H1 (cell line): ENCODE results near the gene ARRDC1. TPM values are rescaled to one million over a fixed set of nuclear protein-coding genes. Genes with fewer than 3 reads are reported as not detected.

Source experiments
- BCL11A ChIP-seq, 2 experiments: IDR thresholded peaks; one replicate each; pipeline ENCODE4 v1.6.1; 2011; ENCODE audit warnings: low read depth in 2 of 2, low read length in 2 of 2, mild to moderate bottlenecking in 2 of 2
- CBX8 ChIP-seq: fragments of 300-800, 300-1000 bp; sonication (generic); IDR thresholded peaks from 2 replicates; pipeline ENCODE4 v1.7.1; 2016; ENCODE audit warnings: low read depth, low read length, borderline replicate concordance
- CHD1 ChIP-seq: IDR thresholded peaks from 2 replicates; pipeline ENCODE4 v1.6.1; 2012; ENCODE audit warnings: low read depth, low read length, improper control_type of control experiment
- EZH2 ChIP-seq: fragments of 200-600 bp; sonication (generic); IDR thresholded peaks from 2 replicates; pipeline ENCODE4 v1.7.1; 2012; ENCODE audit warnings: low read depth, mild to moderate bottlenecking, moderate library complexity, low read length, inconsistent platforms; ENCODE audit not compliant: severe bottlenecking
- GABPA ChIP-seq: IDR thresholded peaks from 2 replicates; pipeline ENCODE4 v1.6.1; 2011; ENCODE audit warnings: mild to moderate bottlenecking, low read length, moderate library complexity, borderline replicate concordance; ENCODE audit not compliant: insufficient read depth
- HDAC2 ChIP-seq, 2 experiments: fragments of 300-600 bp in 1 of 2; sonication (generic) in 1 of 2; IDR thresholded peaks; 2 replicates each; pipeline ENCODE4 v1.6.1; 2011 to 2012; ENCODE audit warnings: low read depth in 2 of 2, low read length in 2 of 2, mild to moderate bottlenecking in 2 of 2, moderate library complexity in 2 of 2, borderline replicate concordance in 1 of 2, inconsistent platforms in 1 of 2
- PHF8 ChIP-seq: fragments of 200-600 bp; sonication (generic); conservative IDR thresholded peaks from 2 replicates; pipeline ENCODE4 v1.7.1; 2012; ENCODE audit warnings: low read depth, mild to moderate bottlenecking, inconsistent platforms, low read length, moderate library complexity
- SRF ChIP-seq: IDR thresholded peaks from 2 replicates; pipeline ENCODE4 v1.6.1; 2011; ENCODE audit warnings: mild to moderate bottlenecking, low read depth, low read length, moderate library complexity
- SUZ12 ChIP-seq: fragments of 200-600 bp; sonication (generic); IDR thresholded peaks from 2 replicates; pipeline ENCODE4 v1.6.1; 2012; ENCODE audit warnings: mild to moderate bottlenecking, inconsistent platforms, low read length, moderate library complexity, mixed read lengths
- polyA plus RNA-seq, 7 experiments: library from polyadenylated mRNA; depleted of rRNA in 3 of 7; stranded (reverse) in 5 of 7; unstranded in 2 of 7; fragments of >200 nt in 5 of 7; fragments of 200-250 nt in 2 of 7; gene quantifications; 1 replicate in 5 of 7; 2 replicates in 1 of 7; 4 replicates in 1 of 7; pipeline versions ENCODE4 v1.2.1 to v1.2.3, GENCODE V29; 2011 to 2013; ENCODE audit warnings: missing spikeins in 2 of 7, mixed read lengths in 2 of 7
- total RNA-seq: library from RNA; stranded (reverse); fragmentation: NEBNext Ultra II Directional; extraction: Animal tissue kit (Norgen Biotek cat#: 25700); gene quantifications from 2 replicates; pipeline ENCODE4 v1.2.1, GENCODE V29; 2021
- TF ChIP-seq, protein P1 (sequence below): fragments of 300-600 bp; sonication (generic); IDR thresholded peaks from 2 replicates; pipeline ENCODE4 v1.7.1; 2012; ENCODE audit warnings: low read length, moderate library complexity, mild to moderate bottlenecking, inconsistent platforms; ENCODE audit not compliant: insufficient replicate concordance

Gene ARRDC1
- total and polyA plus RNA-seq, 2 of the 8 experiments (the other 6 are each of a cell fraction or from before 2014, with no cell fraction given) = 22.0 to 58.4 TPM

DNA sequence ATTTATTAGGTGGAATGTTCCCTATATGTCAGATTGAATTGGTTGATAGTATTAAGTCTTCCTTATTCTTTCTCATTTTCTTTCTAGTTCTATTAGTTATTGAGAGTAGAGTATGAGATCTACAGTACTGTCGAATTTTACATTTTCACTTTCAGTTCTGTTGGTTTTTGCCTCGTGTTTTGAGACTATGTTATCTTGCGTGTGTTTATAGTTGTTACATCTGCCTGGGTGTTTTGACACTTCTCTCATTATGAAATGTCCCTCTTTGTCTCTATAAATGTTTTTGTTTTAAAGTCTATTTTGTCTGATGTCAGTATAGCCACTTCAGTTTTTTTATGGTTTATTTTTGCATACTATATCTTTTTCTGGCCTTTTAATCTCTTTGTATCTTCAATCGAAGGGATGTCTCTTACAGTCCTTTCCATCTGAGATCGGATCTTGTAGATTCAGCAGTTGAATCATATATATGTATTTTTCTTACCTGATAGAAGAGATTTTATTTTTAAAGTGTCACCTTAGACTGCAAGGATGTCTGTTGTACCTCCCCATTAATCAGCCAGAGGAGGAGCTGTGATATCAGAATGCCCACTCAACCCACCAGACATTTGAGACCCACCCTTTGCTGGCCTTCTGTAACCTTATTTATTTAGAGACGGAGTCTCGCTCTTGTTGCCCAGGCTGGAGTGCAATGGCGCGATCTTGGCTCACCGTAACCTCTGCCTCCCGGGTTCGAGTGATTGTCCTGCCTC lies 34.0 kb downstream of the ARRDC1 start (continued):
- TF ChIP-seq, protein P1, sequence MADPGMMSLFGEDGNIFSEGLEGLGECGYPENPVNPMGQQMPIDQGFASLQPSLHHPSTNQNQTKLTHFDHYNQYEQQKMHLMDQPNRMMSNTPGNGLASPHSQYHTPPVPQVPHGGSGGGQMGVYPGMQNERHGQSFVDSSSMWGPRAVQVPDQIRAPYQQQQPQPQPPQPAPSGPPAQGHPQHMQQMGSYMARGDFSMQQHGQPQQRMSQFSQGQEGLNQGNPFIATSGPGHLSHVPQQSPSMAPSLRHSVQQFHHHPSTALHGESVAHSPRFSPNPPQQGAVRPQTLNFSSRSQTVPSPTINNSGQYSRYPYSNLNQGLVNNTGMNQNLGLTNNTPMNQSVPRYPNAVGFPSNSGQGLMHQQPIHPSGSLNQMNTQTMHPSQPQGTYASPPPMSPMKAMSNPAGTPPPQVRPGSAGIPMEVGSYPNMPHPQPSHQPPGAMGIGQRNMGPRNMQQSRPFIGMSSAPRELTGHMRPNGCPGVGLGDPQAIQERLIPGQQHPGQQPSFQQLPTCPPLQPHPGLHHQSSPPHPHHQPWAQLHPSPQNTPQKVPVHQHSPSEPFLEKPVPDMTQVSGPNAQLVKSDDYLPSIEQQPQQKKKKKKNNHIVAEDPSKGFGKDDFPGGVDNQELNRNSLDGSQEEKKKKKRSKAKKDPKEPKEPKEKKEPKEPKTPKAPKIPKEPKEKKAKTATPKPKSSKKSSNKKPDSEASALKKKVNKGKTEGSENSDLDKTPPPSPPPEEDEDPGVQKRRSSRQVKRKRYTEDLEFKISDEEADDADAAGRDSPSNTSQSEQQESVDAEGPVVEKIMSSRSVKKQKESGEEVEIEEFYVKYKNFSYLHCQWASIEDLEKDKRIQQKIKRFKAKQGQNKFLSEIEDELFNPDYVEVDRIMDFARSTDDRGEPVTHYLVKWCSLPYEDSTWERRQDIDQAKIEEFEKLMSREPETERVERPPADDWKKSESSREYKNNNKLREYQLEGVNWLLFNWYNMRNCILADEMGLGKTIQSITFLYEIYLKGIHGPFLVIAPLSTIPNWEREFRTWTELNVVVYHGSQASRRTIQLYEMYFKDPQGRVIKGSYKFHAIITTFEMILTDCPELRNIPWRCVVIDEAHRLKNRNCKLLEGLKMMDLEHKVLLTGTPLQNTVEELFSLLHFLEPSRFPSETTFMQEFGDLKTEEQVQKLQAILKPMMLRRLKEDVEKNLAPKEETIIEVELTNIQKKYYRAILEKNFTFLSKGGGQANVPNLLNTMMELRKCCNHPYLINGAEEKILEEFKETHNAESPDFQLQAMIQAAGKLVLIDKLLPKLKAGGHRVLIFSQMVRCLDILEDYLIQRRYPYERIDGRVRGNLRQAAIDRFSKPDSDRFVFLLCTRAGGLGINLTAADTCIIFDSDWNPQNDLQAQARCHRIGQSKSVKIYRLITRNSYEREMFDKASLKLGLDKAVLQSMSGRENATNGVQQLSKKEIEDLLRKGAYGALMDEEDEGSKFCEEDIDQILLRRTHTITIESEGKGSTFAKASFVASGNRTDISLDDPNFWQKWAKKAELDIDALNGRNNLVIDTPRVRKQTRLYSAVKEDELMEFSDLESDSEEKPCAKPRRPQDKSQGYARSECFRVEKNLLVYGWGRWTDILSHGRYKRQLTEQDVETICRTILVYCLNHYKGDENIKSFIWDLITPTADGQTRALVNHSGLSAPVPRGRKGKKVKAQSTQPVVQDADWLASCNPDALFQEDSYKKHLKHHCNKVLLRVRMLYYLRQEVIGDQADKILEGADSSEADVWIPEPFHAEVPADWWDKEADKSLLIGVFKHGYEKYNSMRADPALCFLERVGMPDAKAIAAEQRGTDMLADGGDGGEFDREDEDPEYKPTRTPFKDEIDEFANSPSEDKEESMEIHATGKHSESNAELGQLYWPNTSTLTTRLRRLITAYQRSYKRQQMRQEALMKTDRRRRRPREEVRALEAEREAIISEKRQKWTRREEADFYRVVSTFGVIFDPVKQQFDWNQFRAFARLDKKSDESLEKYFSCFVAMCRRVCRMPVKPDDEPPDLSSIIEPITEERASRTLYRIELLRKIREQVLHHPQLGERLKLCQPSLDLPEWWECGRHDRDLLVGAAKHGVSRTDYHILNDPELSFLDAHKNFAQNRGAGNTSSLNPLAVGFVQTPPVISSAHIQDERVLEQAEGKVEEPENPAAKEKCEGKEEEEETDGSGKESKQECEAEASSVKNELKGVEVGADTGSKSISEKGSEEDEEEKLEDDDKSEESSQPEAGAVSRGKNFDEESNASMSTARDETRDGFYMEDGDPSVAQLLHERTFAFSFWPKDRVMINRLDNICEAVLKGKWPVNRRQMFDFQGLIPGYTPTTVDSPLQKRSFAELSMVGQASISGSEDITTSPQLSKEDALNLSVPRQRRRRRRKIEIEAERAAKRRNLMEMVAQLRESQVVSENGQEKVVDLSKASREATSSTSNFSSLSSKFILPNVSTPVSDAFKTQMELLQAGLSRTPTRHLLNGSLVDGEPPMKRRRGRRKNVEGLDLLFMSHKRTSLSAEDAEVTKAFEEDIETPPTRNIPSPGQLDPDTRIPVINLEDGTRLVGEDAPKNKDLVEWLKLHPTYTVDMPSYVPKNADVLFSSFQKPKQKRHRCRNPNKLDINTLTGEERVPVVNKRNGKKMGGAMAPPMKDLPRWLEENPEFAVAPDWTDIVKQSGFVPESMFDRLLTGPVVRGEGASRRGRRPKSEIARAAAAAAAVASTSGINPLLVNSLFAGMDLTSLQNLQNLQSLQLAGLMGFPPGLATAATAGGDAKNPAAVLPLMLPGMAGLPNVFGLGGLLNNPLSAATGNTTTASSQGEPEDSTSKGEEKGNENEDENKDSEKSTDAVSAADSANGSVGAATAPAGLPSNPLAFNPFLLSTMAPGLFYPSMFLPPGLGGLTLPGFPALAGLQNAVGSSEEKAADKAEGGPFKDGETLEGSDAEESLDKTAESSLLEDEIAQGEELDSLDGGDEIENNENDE = no peak
- TF ChIP-seq CHD1 (no peak), SUZ12 (no peak), CBX8 (no peak), HDAC2 (IDR thresholded peaks at IDR 0.05; ENCODE audit: borderline replicate concordance in 1 of 2, low read depth in 2 of 2, low read length in 2 of 2) (no peak), PHF8 (no peak), EZH2 (no peak), SRF (no peak), BCL11A (IDR thresholded peaks at IDR 0.05; ENCODE audit: low read depth in 2 of 2, low read length in 2 of 2) (no peak), GABPA (no peak)
